Activated CD4-positive, alpha-beta T cell treated with anti-CD3 and anti-CD28 coated beads for 24 hours (primary cell): ENCODE results near the gene ATP2C2.
"Not testable (repeated sequence)": the region's sequence is repeated elsewhere in the genome, so short reads cannot be mapped to it uniquely, and the experiment has no call there.

Experiments
- DNase-seq, 2 donors: peaks; one replicate each; pipeline ENCODE4 v3.0.0-alpha.2; 2020; ENCODE audit warnings: low read depth in 2 of 2

ATP2C2 gene

GRCh38 chr16:84396082-84396481, 27.7 kb downstream of the ATP2C2 start:
- not testable (repeated sequence) for DNase-seq

DNA sequence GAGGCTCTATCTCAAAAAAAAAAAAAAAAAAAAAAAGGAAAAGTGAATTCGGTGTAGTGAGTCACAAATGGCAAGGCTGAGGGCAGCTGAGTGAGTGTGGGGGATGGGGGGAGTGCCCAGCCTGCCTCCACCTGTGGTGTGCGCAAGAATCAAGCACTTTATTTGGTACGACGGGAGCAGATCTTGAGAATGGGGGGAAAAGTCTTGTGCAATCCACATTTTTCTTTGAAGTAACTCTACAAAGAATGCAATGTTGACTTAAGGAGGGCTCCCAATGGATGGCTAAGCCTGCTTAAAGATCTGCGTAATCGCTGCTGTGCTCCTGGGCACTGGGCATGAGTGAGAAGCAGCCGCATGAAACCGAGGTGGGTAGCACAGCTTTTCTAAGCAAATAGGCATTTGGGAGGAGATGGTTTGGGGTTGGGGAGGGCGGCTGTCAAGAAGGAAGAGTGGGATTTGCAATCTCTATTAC, 28.2 kb downstream of the ATP2C2 start:
- no peak for DNase-seq

GRCh38 chr16:84397090-84397489, 28.8 kb downstream of the ATP2C2 start:
- DNase-seq = no peak

- no peak for DNase-seq
Observed at GRCh38 chr16:84398701-84399100, 30.4 kb downstream of the ATP2C2 start.

- DNase-seq = not testable (repeated sequence)
Observed at GRCh38 chr16:84399912-84400311, 31.6 kb downstream of the ATP2C2 start.

GRCh38 chr16:84403435-84403834, 35.1 kb downstream of the ATP2C2 start:
- not testable (repeated sequence) for DNase-seq

DNA sequence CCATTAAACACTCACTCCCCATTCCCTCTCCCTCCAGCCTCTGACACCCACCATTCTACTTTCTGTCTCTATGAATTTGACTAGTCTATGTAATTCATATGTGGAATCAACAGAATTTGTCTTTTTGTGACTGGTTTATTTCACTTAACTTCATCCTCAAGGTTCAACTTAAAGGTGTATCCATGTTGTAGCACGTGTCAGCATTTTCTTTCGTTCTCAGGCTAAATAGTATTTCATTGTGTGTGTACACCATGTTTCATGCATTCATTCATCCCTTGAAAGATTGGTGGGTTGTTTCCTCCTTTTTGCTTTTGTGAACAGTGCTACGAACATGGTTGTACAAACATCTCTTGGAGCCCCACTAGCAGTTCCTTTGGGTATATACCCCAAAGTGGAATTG, 36.0 kb downstream of the ATP2C2 start:
- no peak for DNase-seq

DNA sequence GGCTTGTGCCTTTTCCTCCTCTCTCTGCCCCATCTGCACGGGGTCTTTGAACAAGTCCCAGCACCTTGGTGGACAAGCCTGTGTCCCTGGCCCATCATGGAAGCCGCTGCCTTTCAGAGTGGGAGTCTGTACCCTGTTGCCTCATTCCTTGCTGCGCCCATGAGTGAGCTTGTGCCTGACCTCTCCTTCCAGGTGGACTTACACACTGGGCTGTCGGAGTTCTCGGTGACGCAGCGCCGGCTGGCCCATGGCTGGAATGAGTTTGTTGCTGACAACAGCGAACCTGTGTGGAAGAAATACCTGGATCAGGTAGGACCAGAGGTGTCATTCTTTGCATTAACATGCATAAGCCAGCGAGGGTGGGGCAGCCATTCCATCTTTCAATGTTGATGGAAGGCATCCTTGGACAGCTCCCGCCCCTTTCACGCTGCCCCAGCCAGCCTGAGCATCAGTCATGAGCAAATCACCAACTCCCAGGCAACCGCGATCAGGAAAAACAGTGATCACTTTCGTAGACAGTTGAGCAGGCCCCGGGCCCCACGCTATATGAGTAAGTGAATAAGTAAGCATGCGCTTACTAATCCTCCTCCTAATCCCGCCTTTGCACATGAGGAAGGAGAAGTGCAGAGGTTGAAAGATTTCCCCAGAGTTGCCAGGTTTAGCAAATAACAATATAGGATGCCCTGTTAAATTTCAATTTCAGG, 36.8 kb downstream of the ATP2C2 start:
- DNase-seq = no peak

GRCh38 chr16:84406006-84406963, 37.9 kb downstream of the ATP2C2 start:
- no peak for DNase-seq

GRCh38 chr16:84407588-84408313, 39.4 kb downstream of the ATP2C2 start:
- DNase-seq = no peak

GRCh38 chr16:84408314-84408690, 40.0 kb downstream of the ATP2C2 start:
- DNase-seq = no peak

- DNase-seq = no peak
Observed at GRCh38 chr16:84408856-84409255, 40.5 kb downstream of the ATP2C2 start.

GRCh38 chr16:84410361-84411138, 42.2 kb downstream of the ATP2C2 start:
- DNase-seq = no peak

GRCh38 chr16:84411768-84412167, 43.4 kb downstream of the ATP2C2 start:
- DNase-seq = no peak

- DNase-seq = no peak
Observed at GRCh38 chr16:84412262-84412661, 43.9 kb downstream of the ATP2C2 start.

- DNase-seq = no peak
Observed at GRCh38 chr16:84413244-84414004, 45.1 kb downstream of the ATP2C2 start.

DNA sequence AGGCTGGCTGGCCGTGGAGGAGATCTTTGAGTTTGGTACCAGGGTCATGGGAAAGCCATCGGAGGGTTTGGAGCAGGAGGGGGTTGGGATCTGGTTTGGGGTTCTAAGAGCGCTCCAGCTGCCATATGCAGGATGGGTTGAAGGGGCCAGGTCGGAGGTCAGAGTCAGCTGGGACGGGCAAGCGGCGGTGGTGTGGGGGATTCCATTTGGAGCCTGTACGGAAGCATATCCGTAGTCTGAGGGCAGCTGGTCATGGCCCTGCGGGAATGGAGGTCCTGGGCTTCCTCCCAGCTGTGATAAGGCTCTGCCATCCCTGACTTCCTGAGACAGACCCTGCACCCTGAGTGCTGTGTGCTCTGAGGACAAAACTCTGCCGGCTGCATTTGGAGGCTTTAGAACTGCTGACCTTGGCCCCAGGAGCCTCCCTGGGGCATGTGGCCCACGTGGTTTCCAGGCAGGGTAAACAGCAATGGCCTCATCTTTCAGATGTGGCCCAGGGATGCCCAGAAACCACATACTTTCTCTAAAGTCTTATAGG, 46.5 kb downstream of the ATP2C2 start:
- no peak for DNase-seq

DNA sequence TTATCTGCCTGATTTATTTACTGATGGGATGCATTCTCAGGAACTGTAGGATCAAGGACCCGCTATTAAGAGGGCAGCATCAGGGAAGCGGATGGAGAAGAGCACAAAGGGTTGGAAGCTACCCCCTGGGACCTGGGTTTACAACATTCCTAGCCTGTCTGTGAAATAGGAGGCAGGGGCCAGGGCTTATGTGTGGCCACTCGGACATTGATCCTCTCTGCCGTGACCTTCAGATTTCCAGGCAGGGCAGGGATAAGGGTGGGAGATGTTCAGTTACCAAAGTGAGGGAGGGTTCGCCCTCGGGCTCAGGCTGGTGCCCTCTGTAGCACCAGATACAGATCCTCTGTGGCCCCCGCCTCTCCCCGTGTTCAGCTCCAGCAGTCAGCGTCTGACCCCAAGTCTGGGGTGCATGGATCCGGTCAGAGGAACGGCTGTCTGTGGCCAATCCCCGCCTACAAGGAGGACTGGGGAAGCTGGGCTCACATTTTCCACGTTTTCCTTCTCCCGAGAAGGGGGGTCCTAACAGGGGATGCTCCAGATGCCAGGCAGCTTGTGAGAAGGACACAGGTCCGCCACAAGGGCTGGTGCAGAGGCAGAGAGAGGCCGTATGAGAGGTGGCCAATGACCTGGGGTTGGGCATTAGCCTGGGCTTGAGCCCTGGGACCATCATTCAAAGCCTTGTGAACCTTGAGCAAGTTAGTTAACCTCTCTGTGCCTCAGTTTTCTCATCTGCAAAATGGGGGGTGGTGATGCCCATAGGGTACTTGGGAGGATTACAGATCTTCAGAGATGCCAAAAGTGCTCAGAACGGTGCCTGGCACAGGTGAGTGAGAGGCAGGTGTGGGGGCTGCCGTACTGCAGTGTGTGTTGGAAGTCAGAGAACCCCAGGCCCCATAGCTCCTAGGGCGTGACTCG, 48.3 kb downstream of the ATP2C2 start:
- no peak for DNase-seq
